H4 (cell line): ENCODE results near the gene MASP1. TPM values are rescaled to one million over a fixed set of nuclear protein-coding genes. Genes with fewer than 3 reads are reported as not detected.

Source experiments
- DNase-seq: peaks from one replicate; pipeline ENCODE4 v3.0.0-alpha.2; 2015; ENCODE audit warnings: low spot score
- total RNA-seq: library from RNA; depleted of rRNA; stranded (reverse); fragments of >200 nt; shearing (Covaris generic); gene quantifications from 2 replicates; pipeline ENCODE4 v1.2.3, GENCODE V29; 2014; rRNA removed

The MASP1 gene, protein sequence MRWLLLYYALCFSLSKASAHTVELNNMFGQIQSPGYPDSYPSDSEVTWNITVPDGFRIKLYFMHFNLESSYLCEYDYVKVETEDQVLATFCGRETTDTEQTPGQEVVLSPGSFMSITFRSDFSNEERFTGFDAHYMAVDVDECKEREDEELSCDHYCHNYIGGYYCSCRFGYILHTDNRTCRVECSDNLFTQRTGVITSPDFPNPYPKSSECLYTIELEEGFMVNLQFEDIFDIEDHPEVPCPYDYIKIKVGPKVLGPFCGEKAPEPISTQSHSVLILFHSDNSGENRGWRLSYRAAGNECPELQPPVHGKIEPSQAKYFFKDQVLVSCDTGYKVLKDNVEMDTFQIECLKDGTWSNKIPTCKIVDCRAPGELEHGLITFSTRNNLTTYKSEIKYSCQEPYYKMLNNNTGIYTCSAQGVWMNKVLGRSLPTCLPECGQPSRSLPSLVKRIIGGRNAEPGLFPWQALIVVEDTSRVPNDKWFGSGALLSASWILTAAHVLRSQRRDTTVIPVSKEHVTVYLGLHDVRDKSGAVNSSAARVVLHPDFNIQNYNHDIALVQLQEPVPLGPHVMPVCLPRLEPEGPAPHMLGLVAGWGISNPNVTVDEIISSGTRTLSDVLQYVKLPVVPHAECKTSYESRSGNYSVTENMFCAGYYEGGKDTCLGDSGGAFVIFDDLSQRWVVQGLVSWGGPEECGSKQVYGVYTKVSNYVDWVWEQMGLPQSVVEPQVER
- 6.0 and 10.2 TPM in 2 replicates for total RNA-seq

DNA sequence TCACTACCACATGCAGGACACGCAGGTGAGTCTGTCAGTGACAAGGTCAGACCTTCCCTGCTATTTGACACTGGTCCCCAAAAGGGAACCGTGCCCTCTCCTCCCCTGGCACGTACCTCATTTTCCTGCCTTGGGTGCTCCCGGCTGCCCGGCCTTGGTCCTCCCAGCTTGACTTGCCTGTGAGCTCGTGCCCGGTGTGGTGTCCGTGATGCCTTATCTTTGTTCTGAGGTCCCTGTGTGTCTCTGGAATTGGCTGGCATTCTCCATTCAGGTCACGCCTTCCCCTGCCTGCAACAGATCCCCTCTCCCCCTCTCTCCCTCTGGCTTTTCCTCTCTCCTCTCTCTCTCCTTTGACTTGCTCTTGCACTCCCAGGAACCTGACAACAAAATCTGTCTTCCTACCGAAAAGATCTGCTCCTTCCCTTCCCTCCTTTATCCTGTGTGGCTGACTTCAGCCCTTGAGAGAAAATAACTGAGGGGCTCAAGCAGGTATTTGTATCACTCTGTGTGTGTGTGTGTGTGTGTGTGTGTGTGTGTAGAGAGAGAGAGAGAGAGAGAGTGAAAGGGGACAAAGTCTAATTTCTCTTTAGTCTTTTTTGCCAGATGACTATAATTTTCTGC is at the start of gene MASP1:
TSS of gene MASP1 (minus strand) at position 226 of the 621 bp plus-strand sequence. CDS start at position 121, 105 bp downstream.
- peak; percentile 22 for DNase-seq

DNA sequence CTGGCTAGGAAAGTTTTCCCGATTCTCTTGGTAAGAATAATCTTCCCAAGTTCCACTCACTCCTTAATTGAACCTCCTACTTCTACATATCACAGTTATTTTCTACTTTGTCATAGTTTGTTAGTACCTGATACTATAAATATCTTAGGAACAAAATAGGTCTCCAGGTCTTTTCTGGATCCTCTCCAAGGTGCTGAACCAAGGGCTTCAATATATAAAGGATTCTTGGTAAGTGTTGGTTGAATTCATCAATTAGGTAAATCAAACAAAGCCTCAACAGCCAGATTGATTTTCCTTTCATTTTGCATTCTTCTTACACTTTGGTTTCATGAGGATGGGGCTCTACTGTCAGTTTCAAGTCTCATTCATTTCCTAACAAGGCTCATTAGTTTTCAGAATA is 49.0 kb upstream of the MASP1 start:
- no peak for DNase-seq

DNA sequence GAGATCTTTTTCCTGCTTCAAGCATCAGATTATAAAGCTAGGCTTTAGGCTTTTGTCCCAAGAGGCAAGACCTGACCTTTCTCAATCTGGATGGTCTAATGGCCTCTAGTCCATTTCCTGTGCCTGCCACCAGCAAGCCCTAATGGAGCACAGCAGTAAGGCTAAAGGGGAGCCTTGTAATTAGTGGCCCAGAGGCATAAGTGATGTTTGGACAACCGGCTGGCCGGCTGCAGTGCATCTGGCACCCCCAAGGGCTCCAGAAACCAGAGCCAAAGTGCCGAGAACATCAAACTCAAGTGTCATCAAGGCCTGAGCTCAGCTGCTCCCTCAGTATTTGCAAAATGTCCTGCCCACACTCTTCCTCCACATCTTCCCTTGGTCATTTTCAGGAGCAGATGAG is 44.8 kb upstream of the MASP1 start:
- no peak for DNase-seq

DNA sequence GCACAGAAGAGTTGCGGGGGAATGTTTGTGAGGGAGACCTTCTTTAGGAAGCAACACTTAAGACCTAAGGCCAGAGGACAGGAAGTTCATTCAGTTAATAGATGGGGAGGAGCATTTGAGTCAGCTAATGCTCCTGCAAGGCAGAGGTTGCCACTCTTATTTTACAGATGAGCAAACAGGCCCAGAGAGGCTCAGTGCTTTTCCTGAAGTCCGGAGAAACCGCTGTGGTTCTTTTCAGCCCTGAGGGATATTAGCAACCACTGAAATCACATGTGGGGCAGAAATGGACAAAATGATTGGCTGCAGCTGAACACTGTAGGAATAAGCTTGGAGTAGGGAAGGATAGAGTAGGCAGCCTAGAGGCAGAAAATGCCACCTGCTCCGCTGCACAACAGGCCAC is 43.4 kb upstream of the MASP1 start:
- DNase-seq: no peak

DNA sequence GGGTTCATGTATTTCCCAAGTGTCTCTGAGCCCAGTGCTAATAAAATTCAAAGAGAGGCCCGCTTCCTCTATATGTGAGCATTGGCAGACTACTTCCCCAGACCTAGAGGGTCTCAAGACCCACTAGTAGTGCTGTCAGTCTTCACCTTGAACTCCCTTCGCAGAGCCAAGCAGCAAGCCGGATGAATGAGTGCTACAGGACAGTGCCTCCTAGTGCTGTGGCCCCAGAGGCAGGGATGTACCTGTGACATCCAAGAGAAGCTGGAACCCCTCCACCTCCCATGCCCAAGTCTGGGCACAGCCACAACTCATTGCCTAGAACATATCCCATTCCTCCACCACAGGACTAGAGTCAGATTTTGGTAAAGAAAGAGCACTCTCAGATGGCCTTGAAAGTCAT is 37.2 kb upstream of the MASP1 start:
- DNase-seq: no peak

DNA sequence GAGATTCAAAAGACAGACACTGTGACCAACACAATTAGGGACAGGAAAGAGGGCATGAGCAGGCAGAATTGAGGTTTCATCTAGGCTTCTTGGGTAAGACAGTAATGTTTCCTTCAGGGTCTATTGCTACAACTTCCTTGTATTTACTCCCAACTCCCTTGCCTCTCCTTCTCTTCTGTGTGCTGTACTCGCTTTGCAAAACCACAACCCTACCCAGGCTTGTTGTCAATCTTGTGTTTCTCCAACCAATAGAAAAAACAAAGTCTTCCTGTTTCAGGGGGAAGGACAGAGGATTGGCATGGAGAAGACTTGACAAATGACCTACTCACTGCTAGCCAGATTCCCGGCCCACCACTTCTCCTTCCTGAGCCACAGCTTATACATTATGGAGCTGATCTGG is 36.3 kb upstream of the MASP1 start:
- DNase-seq: no peak

DNA sequence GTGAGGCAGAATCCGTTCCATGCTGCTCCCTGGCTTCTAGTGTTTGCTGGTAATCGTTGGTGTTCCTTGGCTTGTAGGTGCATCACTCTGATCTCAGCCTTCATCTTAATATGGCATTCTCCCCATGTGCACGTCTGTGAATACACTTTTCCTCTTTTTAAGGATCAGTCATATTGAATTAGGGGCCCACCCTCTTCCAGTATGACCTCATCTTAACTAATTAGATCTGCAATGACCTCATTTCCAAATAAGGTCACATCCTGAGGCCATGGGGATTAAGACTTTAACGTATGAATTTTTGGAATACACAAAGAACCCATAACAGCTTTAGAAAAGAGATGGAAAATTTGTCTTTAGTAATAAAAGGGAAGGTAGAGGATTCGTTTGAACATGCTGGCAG is 34.1 kb upstream of the MASP1 start:
- no peak for DNase-seq

DNA sequence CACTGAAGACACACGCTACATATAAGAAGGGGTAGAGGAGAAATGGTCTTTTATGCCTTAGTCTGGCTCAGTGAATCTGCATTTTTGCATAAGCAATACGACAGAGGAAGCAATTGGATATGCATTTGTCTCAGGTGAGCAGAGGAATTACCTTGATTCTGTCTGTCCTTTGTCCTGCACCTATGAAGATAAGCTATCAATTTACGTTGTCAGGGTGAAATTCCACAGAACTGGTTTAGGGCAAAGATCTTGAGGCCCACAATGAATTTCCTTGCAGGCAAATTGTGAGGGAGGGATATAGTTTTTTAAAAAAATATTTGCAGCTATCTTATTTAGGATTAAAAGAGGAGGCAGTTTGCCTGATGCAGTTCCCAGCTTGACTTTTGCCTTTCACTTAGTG is 31.6 kb upstream of the MASP1 start:
- no peak for DNase-seq

DNA sequence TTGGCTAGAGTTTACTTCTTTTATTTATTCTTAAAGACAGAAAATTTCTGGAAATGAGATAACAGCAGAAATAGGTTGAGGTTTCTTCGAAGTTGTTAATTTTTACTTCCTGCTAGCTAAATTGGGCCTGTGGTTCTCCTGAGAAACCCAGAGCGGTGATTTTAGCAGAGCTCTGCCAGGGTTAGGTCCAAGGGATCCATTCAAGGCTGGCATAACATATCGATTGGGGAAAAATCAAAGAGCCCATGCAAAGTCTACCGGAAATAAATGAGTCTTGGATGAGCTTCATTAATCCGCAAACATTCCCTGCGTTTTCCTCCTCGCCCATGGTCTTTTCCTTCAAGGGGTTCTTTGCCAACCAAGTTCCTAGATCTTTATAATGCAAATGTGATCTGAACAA is 30.8 kb upstream of the MASP1 start:
- DNase-seq: no peak

DNA sequence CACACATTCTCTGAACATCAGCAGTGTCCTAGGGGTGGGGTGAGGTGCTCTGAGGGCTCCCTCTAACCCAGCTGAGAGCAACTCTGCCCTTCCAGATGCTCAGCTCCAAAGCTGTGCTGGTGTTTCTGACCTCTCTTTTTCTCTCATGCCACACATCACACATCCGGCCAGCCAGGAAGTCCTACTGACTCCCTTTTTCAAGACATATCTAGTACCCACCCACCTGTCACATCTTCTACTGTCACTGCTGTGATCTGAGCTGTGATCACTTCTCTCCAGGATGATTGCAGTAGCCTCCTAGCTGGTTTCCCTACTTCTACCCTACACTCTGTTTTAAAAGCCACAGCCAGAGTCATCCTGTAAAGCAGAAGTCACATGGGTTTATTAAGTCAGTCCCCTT is 30.2 kb upstream of the MASP1 start:
- no peak for DNase-seq

DNA sequence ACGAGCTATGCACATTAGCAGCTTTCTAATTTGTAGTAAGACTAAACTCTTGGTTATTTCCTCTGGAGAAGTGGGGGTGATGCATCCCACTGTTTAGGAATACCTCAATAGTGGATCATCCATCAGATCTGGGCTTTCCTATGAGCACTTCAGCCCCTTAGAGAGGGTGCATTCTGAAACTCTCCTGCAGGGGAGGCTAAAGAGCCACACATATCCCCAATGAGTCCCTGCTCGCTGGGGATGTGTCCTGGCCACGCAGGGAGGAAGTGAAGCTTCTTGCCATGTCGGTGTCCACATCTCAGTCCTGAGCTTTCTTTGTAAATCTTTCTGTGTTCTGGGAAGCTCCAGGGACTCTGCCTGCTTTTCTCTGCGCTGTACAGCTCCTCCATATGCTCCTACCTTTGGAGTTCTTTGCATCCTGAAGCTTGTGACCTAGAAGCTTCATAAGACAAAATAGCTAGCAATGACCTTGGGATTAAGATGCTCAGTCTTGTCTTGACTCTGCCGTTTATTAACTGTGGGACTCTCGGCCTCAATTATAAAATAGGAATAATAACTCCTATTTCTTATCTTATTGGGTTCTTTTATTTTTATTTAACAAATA is 28.3 kb upstream of the MASP1 start:
- DNase-seq: peak; percentile 78

DNA sequence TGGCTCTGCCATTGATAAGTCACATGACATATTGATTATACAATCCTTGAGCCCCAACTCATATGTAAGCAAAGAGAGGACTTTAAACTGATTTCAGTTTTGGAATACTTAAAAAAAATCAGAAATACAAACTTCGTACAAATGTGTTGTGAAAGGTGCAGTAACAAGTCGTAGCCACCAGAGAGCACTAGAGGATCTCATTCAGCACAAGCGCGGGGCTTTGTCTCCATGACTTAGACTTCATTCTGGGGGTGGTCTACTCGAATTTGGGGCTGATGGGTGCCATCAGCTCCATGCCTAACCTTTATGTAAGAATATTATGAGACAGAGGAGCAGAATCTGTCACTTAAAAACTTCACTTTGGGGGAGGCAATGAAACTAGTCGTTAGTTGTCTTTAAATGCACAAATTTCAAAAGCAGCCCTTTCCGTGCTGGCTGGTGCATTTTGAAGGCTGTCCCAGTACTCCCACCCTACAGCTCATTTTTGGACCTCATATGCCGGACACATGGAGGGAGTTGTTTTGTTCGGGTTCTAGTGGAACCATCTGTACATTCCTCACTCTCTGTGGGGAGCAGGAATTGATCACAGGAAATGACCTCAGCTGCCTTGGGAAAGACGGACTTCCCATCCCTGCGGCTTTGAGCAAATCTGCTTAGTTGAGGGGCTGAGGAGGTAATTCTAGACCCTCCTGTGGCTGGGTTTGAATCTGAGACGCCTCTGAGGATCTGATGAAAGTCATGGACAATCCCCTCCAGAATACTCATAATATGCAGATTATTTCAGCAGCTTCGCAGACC is 27.5 kb upstream of the MASP1 start:
- peak; percentile 71 for DNase-seq

DNA sequence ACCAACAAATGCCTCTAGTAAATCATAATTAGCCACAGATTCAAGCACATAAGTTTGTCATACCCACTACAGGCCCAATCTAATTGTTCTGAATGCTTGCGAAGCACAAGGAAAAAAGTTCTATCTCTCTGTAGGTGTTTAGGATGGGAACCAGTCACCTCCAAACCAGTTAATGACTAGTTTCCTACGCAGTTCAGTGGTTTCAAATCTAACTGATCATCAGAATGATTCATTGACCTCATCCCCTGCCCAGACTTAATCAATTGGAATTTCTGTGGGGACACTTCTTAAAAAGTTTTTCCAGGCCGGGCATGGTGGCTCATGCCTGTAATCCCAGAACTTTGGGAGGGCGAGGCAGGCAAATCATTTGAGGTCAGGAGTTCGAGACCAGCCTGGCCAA is 24.3 kb upstream of the MASP1 start:
- DNase-seq: no peak

DNA sequence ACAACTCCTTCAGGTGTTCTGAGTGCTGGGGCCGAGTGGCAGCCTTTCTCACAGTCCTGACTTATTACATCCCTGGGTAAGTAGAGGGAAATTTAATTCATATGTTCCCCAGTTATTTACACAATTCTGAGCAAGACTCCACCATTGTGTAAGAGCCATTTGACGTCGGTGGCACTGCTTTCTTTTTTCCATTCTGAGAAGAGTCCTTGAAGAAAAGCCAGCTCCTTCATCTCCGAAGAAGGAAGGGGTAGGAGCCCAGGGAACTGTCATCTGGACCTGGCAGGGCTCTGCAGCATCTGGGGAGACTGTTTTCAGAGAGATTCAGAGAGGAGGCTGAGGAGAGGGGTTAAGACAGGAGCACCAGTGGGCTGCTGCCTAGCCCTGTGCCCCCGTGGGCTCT is 22.6 kb upstream of the MASP1 start:
- no peak for DNase-seq

DNA sequence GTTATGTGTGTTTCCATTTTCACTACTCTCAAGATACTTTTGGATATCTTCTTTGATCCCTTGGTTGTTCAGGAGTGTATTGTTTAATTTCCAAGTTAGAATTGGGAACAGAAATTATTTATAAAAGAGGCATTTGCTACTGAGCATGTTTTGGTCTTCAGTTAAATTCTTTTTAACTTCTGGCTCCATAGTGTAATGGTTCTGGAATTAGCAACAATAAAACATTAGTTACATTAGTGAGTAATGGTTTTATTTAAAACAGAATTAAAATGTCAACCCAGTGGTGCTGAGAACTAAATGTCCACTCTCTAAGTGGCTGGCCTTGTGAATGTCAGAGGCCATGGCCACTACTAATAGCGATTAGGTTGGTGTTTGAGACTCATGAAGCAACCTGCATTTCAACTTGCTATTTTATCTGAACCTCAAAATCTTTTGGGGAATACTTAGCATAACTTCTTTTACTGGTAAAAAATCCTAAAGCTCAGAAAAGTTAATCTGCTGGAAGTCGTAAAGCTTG is 19.5 kb upstream of the MASP1 start:
- no peak for DNase-seq

DNA sequence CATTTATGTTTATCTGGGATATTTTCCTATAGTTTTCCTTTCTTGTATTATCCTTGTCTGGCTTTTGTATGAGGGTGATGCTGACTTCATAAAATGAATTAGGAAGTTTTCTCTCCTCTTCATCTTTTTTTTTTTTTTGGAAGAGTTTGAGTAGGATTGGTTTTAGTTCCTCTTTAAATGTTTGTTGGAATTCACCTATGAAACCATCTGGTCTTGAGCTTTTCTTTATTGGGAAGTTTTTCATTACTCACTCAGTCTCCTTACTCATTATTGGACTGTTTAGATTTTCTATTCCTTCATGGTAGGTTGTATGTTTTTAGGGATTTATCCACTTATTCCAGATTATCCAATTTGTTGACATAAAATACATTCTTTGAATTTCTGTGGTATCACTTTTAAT is 18.7 kb upstream of the MASP1 start:
- no peak for DNase-seq

DNA sequence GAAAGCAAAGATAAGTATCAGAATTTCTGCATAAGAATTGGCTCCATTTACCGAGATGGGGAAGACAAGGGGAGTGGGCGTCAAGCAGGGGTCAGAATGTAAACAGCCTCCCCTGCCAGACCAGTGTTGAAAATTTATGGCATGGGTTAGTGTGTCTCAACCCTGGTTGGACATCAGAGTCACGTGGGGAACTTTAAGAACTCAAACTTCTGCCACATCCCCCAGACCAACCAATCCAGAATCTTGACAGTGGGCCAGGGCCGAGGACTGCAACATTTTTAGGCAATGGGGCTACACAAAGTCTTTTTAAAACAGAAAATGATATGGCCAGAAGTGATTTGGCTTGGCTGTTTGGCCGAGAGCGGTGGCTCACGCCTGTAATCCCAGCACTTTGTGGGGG is 14.3 kb upstream of the MASP1 start:
- DNase-seq: no peak

DNA sequence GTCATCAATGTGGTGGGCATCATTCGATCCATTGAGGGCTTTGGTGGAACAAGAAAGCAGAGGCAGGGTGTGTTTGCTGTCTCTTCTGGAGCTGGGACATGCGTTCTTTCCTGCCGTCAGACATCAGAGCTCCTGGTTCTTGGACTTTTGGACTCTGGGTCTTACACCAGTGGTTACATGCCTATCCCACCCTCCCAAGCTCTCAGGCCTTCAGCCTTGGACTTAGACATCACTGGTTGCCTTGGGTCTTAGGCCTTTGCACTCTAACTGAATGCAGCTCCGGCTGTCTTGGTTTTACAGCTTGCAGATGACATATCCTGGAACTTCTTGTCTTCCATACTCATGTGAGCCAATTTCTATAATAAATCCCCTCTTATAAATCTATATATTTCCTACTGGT is 8.1 kb upstream of the MASP1 start:
- no peak for DNase-seq

DNA sequence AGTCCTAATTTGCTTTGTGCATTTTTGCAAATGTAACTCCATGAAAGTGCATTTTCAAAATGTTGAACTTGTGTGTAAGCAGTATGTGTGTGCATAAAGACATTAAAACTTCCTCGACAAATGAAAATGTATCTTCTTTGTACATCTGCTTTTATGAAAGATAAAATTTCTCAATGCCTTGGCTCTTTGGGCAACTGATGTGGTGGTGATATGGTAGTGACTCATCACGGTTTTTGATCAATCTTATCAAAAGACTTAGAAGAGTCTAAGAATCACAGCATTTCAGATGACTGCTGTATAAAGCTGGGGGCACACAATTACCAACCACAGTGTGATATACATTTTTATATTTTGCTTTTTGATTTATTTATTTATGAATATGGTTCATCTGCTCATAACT is 5.4 kb upstream of the MASP1 start:
- DNase-seq: no peak

DNA sequence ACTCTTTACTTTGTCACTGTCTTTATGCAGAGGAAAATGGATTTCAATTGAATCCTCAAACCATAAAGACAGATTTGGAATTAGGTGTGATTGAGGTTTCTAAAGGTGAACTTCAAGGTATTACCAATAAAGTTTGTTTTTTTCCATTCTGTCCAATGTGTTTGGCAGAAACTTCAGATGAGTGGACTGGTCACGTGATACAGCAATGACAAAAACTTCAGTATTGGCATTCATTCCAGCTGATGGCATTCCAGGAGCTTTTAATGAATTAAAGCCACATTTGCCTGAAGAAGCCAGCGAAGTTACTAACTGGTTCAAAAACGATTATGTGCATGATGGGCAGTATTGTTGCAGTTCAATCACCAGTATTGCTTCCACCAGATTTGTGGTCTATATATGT is 4.5 kb upstream of the MASP1 start:
- no peak for DNase-seq

DNA sequence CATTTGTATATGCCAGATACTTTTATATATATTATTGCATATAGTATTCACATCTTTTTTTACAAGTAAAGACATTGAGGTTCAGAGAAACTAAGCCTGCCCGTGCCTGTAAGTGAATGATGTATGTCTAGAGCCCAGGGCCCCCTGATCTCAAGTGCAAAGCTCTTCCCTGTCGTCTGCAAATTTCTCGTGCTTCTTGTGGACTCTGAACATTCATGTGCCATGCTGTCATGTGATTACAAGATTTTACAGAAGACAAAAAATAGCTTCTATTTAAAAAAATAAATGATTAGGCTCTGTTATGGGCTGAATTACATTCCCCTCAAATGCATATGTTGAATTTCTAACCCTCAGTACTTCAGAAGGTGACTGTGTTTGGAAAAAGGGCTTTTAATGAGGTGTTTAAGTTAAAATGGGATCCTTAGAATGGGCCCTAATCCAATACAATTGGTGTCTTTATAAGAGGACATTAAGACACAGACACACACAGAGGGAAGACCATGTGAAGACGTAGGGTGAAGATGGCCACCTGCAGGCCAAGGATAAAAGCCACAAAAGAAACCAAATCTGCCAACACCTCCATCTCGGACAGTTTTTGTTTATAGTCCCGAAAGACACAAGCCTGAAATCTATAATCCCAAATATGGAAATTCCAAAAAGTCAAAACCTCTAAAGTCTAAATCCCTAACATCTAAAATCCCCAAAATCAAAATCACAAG is 3.9 kb upstream of the MASP1 start:
- no peak for DNase-seq
